ENCODE results near the gene RBM7. TPM values are rescaled to one million over a fixed set of nuclear protein-coding genes. Genes with fewer than 3 reads are reported as not detected.

Gene RBM7
- total RNA-seq, 2 experiments from 2014 or later = 38.4 to 42.9 TPM

Other genes starting within 250 kb of the RBM7 start
- not detected for gene NNMT, start 104.3 kb upstream of the RBM7 start, total RNA-seq
- gene C11orf71, start 155 bp upstream of the RBM7 start, total RNA-seq = 1 to 10 TPM; 8.2 to 8.4 TPM
- gene REXO2, start 38.8 kb downstream of the RBM7 start, total RNA-seq = 10 to 100 TPM; 56.6 to 60.7 TPM
- gene NXPE1, start 159.2 kb downstream of the RBM7 start, total RNA-seq = not detected
- gene NXPE4, start 195.1 kb downstream of the RBM7 start, total RNA-seq = not detected

All from activated CD8-positive, alpha-beta T cell treated with anti-CD3 and anti-CD28 coated beads, Interleukin-2, amount 10 ng/mL, durations not matched to agents 7 days and 5 days (primary cell).